Body of pancreas (tissue), 4 donors: ENCODE results near the gene TMCO4. TPM values are rescaled to one million over a fixed set of nuclear protein-coding genes. Genes with fewer than 3 reads are reported as not detected.

Experiments
- ATAC-seq: fragments of 150-250 bp; one replicate; pipeline ENCODE4 v1.9.1; 2016
- DNase-seq, 4 donors: peaks; one replicate each; pipeline ENCODE4 v3.0.0-alpha.2; 2019
- H3K27ac ChIP-seq, 4 donors: fragments of 200-600 bp; sonication (generic); 1 replicate in 3 of 4; 2 replicates in 1 of 4; pipeline versions ENCODE4 v1.5.1 to v1.6.1; 2016 to 2019; ENCODE audit warnings: mild to moderate bottlenecking in 1 of 4, mixed read lengths in 1 of 4, moderate library complexity in 1 of 4
- H3K27me3 ChIP-seq, 2 donors: fragments of 200-600 bp; sonication (generic); one replicate each; pipeline ENCODE4 v1.6.0; 2016; ENCODE audit warnings: mild to moderate bottlenecking in 1 of 2
- H3K36me3 ChIP-seq, 2 donors: fragments of 200-600 bp; sonication (generic); replicated peaks in 1 of 2; 2 replicates each; pipeline ENCODE4 v1.5.1; 2016; ENCODE audit warnings: low read depth in 2 of 2; ENCODE audit not compliant: insufficient read depth in 1 of 2
- H3K4me1 ChIP-seq: fragments of 200-600 bp; sonication (generic); one replicate; pipeline ENCODE4 v1.6.0; 2016
- H3K4me3 ChIP-seq, 2 donors: fragments of 200-600 bp; sonication (generic); 1 replicate in 1 of 2; 2 replicates in 1 of 2; pipeline ENCODE4 v1.5.1; 2016 to 2019
- H3K9me3 ChIP-seq, 3 donors: fragments of 200-600 bp; sonication (generic); 1 replicate in 2 of 3; 2 replicates in 1 of 3; pipeline ENCODE4 v1.5.1; 2016
- CTCF ChIP-seq, 7 experiments: fragments of 450-650 bp in 4 of 7; fragments of 200-600 bp in 3 of 7; sonication (generic) in 3 of 7; IDR thresholded peaks; one replicate each; pipeline ENCODE4 v1.5.1; 2016 to 2019; ENCODE audit warnings: antibody characterized with exemption in 7 of 7
- POLR2A ChIP-seq, 3 donors: fragments of 450-650 bp; IDR thresholded peaks; one replicate each; pipeline ENCODE4 v1.6.1; 2016; ENCODE audit warnings: antibody characterized with exemption in 3 of 3, mild to moderate bottlenecking in 2 of 3
- WGBS, 2 donors: methylation state at CpG; one replicate each; pipeline ENCODE4 v1.1.5; 2017; 5-methylcytosine and 5-hydroxymethylcytosine counted together
- intact Hi-C: fragments of 100-400 bp; cut with DNase I; formaldehyde crosslinking; loops from one replicate; pipeline ENCODE4 v1.15.1; 2023
- total RNA-seq, 2 donors: library from RNA; depleted of rRNA; stranded (reverse); fragments of >200 nt; gene quantifications; one replicate each; pipeline ENCODE4 v1.1.0, GENCODE V29; 2016

Gene TMCO4
- total RNA-seq, 2 donors from 2014 or later = 31.3 to 36.3 TPM

DNA sequence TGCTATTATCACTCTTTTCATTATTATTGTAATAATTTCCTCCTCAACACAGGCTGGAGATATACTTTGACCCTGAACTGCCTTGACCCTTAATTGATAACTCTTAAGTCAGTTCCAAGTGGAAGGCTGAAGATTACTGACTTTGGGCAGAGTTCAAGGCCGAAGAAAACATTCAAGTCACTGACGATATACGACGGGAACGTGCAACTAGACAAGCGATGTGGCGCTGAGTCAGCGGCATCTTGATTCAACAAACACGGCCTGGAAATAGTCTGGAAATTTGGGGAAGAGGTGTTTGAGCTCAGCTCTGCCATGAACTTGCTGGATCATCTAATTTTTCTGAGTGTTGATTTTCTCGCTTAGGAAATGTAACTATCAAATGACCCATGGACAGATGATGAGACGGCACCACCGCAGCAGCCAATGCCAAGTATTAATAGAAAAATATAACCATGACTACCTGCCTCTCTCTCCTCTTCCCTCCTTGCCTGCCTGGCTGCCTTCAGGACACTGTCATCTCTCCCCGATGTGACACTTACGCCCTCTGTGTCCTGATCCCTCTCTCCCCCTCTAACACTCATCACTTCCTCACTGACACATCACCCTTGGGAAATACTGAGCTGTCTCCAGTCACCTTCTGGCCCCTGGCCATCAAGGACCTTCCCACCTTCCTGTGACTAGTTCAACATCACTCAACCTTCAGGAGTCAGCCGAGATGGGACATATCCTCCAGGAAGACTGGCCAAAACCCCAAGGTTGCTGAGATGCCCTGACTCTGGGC is 49.4 kb downstream of the TMCO4 start:
- Histone ChIP-seq H3K36me3 (peaks cover 0 to 6% of the 10 kb centered on the region in 2 donors), H3K4me3 (no peak overlapping the region), H3K9me3 (no peaks in the 10 kb centered on the region), H3K27me3 (no peaks in the 10 kb centered on the region), H3K27ac (no peak overlapping the region), H3K4me1 (peaks cover 14% of the 10 kb centered on the region)
- DNase-seq = no peak
- intact Hi-C loops = no loop called here
- ATAC-seq = no peak
- WGBS, 2 donors = 89 to 93% methylated on average over 15 of the region's 15 CpGs
- TF ChIP-seq POLR2A (IDR thresholded peaks at IDR 0.05) (no peak), CTCF (IDR thresholded peaks at IDR 0.05) (no peak)

DNA sequence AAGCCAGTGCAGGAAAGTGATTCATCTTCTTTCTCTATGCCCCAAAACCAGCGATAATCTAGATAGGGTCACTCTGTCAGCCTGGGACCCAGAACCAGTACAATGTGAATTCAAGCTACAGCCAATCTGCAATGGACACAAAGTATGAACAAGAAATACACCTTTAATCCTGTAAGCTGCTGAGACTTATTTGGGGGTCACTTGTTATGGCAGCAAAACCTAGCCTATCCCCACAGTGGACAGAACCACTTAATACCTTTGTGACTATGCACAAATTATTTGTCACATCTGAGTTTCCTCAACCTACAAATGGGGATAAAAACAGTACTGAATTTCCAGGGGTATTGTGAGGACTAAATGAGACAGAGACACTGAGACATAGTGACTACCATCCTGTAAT is 50.0 kb downstream of the TMCO4 start:
- no peaks in the 10 kb centered on the region for H3K27me3 ChIP-seq
- H3K36me3 ChIP-seq = peaks cover 0 to 8% of the 10 kb centered on the region in 2 donors
- ATAC-seq (no peak), DNase-seq (no peak)
- intact Hi-C loops = no loop called here
- no peaks in the 10 kb centered on the region for H3K9me3 ChIP-seq
- peaks cover 8% of the 10 kb centered on the region for H3K4me1 ChIP-seq
- no peak for TF ChIP-seq POLR2A (IDR thresholded peaks at IDR 0.05)
- 88 to 100% methylated on average over 1 of the region's 1 CpG for WGBS, 2 donors
- H3K27ac ChIP-seq = no peak overlapping the region
- no peak overlapping the region for H3K4me3 ChIP-seq

GRCh38 chr1:19747761-19748160 is 52.0 kb downstream of the TMCO4 start:
- Histone ChIP-seq H3K9me3 (no peaks in the 10 kb centered on the region), H3K4me3 (no peak overlapping the region), H3K27ac (no peak overlapping the region), H3K36me3 (peaks cover 0 to 10% of the 10 kb centered on the region in 2 donors), H3K27me3 (no peaks in the 10 kb centered on the region), H3K4me1 (no peaks in the 10 kb centered on the region)
- TF ChIP-seq CTCF (IDR thresholded peaks at IDR 0.05) (no peak), POLR2A (IDR thresholded peaks at IDR 0.05) (no peak)
- WGBS, 2 donors = 68 to 88% methylated on average over 1 of the region's 1 CpG
- intact Hi-C loops = no loop called here
- ATAC-seq (no peak), DNase-seq (no peak)

- DNase-seq (no peak), ATAC-seq (no peak)
- WGBS, 2 donors = 100% methylated on average over 1 of the region's 1 CpG
- Histone ChIP-seq H3K4me3 (no peak overlapping the region), H3K27me3 (no peaks in the 10 kb centered on the region), H3K4me1 (no peaks in the 10 kb centered on the region), H3K36me3 (peaks cover 0 to 10% of the 10 kb centered on the region in 2 donors), H3K9me3 (no peaks in the 10 kb centered on the region), H3K27ac (no peak overlapping the region)
- no peak for TF ChIP-seq POLR2A (IDR thresholded peaks at IDR 0.05)
- intact Hi-C loops = no loop called here
These were observed 54.8 kb downstream of the TMCO4 start for GRCh38 chr1:19744886-19745285.

- no peak overlapping the region for H3K4me3 ChIP-seq
- 80 to 86% methylated on average over 4 of the region's 4 CpGs for WGBS, 2 donors
- ATAC-seq (no peak), DNase-seq (no peak)
- H3K27ac ChIP-seq = no peak overlapping the region
- H3K36me3 ChIP-seq = peaks cover 0 to 10% of the 10 kb centered on the region in 2 donors
- no peaks in the 10 kb centered on the region for H3K27me3 ChIP-seq
- H3K4me1 ChIP-seq = no peaks in the 10 kb centered on the region
- H3K9me3 ChIP-seq = no peaks in the 10 kb centered on the region
- TF ChIP-seq POLR2A (IDR thresholded peaks at IDR 0.05) (no peak), CTCF (IDR thresholded peaks at IDR 0.05) (no peak)
- intact Hi-C loops = no loop called here
These were observed 55.4 kb downstream of the TMCO4 start for GRCh38 chr1:19744335-19744743.

DNA sequence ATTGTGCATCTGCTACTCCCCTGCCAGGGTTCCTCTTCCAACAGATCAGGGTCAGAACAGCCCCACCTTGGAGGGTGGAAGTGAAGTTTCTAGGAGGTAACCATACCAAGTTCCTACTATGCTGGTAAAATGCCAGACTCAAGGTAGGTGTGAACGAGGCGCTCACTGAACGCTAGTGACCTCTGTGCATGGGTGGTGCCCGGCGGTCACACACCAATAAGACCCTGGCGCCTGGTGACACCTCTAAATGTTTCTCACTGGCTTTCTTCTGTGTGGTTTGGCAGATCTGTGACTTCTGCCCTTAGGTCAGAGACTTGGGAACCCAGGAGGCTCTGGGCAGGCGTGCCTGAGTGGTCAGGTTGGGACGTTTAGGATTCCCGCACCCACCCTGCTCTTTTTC is 55.9 kb downstream of the TMCO4 start:
- intact Hi-C loops = no loop called here
- H3K9me3 ChIP-seq = no peaks in the 10 kb centered on the region
- H3K27me3 ChIP-seq = no peaks in the 10 kb centered on the region
- H3K36me3 ChIP-seq = peaks cover 0 to 10% of the 10 kb centered on the region in 2 donors
- H3K4me1 ChIP-seq = no peaks in the 10 kb centered on the region
- TF ChIP-seq POLR2A (IDR thresholded peaks at IDR 0.05) (no peak), CTCF (IDR thresholded peaks at IDR 0.05) (no peak)
- DNase-seq = no peak
- no peak for ATAC-seq
- no peak overlapping the region for H3K4me3 ChIP-seq
- no peak overlapping the region for H3K27ac ChIP-seq
- 87 to 94% methylated on average over 4 to 9 of the region's 9 CpGs for WGBS, 2 donors
